Esophagus muscularis mucosa (tissue), 4 donors: ENCODE results near the gene VWC2L.

Source experiments
- CTCF ChIP-seq, 3 experiments: fragments of 200-600 bp in 2 of 3; fragments of 450-650 bp in 1 of 3; sonication (generic) in 2 of 3; IDR thresholded peaks; one replicate each; pipeline ENCODE4 v1.5.1; 2017 to 2019; ENCODE audit warnings: antibody characterized with exemption in 3 of 3, mild to moderate bottlenecking in 2 of 3, moderate library complexity in 1 of 3
- EP300 ChIP-seq: sonication (generic); formaldehyde crosslinking; IDR thresholded peaks from one replicate; pipeline ENCODE4 v1.6.1; 2017; ENCODE audit warnings: antibody characterized with exemption
- POLR2A ChIP-seq: fragments of 450-650 bp; IDR thresholded peaks from one replicate; pipeline ENCODE4 v1.6.1; 2017; ENCODE audit warnings: antibody characterized with exemption, moderate library complexity, mild to moderate bottlenecking, low read depth

GRCh38 chr2:214601852-214602633, 191.2 kb downstream of the VWC2L start:
- no peak for TF ChIP-seq CTCF (IDR thresholded peaks at IDR 0.05)
- no peak for TF ChIP-seq POLR2A
- no peak for TF ChIP-seq EP300
